DMS79 (cell line): ENCODE measurements around the gene SORCS3.

Experiments
- DNase-seq: peaks from one replicate; lab custom pipeline; 2025; lab: John Stamatoyannopoulos, UW

Gene SORCS3

GRCh38 chr10:104641187-104641936 is at the start of gene SORCS3:
SORCS3 (plus strand) TSS chr10:104641290.
- no peak for DNase-seq

- DNase-seq = no peak
These were observed 49.6 kb upstream of the SORCS3 start for GRCh38 chr10:104591441-104591840.

GRCh38 chr10:104601166-104601565 is 39.9 kb upstream of the SORCS3 start:
- DNase-seq = no peak

GRCh38 chr10:104608091-104608828 is 32.8 kb upstream of the SORCS3 start:
- no peak for DNase-seq

GRCh38 chr10:104612571-104613205 is 28.4 kb upstream of the SORCS3 start:
- no peak for DNase-seq

- DNase-seq = no peak
These were observed 27.7 kb upstream of the SORCS3 start for GRCh38 chr10:104613406-104613805.

- DNase-seq = no peak
These were observed 26.8 kb upstream of the SORCS3 start for GRCh38 chr10:104614245-104614831.

GRCh38 chr10:104615136-104615535 is 26.0 kb upstream of the SORCS3 start:
- DNase-seq = no peak

GRCh38 chr10:104617831-104618230 is 23.3 kb upstream of the SORCS3 start:
- DNase-seq = no peak

GRCh38 chr10:104622175-104622574 is 18.9 kb upstream of the SORCS3 start:
- DNase-seq = no peak

- no peak for DNase-seq
These were observed 18.4 kb upstream of the SORCS3 start for GRCh38 chr10:104622598-104623209.

GRCh38 chr10:104630731-104631130 is 10.4 kb upstream of the SORCS3 start:
- DNase-seq = no peak

- no peak for DNase-seq
These were observed 9.1 kb upstream of the SORCS3 start for GRCh38 chr10:104631946-104632345.

- DNase-seq = no peak
These were observed 2.1 kb upstream of the SORCS3 start for GRCh38 chr10:104638861-104639589.

- no peak for DNase-seq
These were observed 1.3 kb upstream of the SORCS3 start for GRCh38 chr10:104639590-104640338.

GRCh38 chr10:104640339-104641186 is 527 bp upstream of the SORCS3 start:
- DNase-seq = no peak

- no peak for DNase-seq
These were observed 1.0 kb downstream of the SORCS3 start for GRCh38 chr10:104641937-104642657.

- DNase-seq = peak; percentile 24
These were observed 1.7 kb downstream of the SORCS3 start for GRCh38 chr10:104642658-104643302.

- no peak for DNase-seq
These were observed 2.2 kb downstream of the SORCS3 start for GRCh38 chr10:104643303-104643663.
